ENCODE data around the gene HEPN1.

Gene HEPN1

GRCh38 chr11:124918950-124919349, at the start of gene HEPN1:
Gene HEPN1 (plus strand): TSS chr11:124919250.
- no peak for TF ChIP-seq CTCF (IDR thresholded peaks at IDR 0.05; ENCODE audit: low read depth, low read length, missing control alignments)
- H3K4me3 ChIP-seq (replicated peaks; ENCODE audit: low read depth, low read length): no peak within 1 kb of the TSS
- no peak for DNase-seq (ENCODE audit: extremely low read depth, low read depth)

GRCh38 chr11:124869331-124869730, 49.7 kb upstream of the HEPN1 start:
- H3K4me3 ChIP-seq (replicated peaks; ENCODE audit: low read depth, low read length): no peak overlapping the region
- no peak for TF ChIP-seq CTCF (IDR thresholded peaks at IDR 0.05; ENCODE audit: low read depth, low read length, missing control alignments)
- no peak for DNase-seq (ENCODE audit: extremely low read depth, low read depth)

GRCh38 chr11:124869856-124870387, 49.1 kb upstream of the HEPN1 start:
- no peak for TF ChIP-seq CTCF (IDR thresholded peaks at IDR 0.05; ENCODE audit: low read depth, low read length, missing control alignments)
- no peak for DNase-seq (ENCODE audit: extremely low read depth, low read depth)
- no peak overlapping the region for H3K4me3 ChIP-seq (replicated peaks; ENCODE audit: low read depth, low read length)

GRCh38 chr11:124870430-124870829, 48.6 kb upstream of the HEPN1 start:
- no peak for TF ChIP-seq CTCF (IDR thresholded peaks at IDR 0.05; ENCODE audit: low read depth, low read length, missing control alignments)
- no peak for DNase-seq (ENCODE audit: extremely low read depth, low read depth)
- H3K4me3 ChIP-seq (replicated peaks; ENCODE audit: low read depth, low read length): no peak overlapping the region

GRCh38 chr11:124872280-124872679, 46.8 kb upstream of the HEPN1 start:
- DNase-seq (ENCODE audit: extremely low read depth, low read depth): no peak
- no peak for TF ChIP-seq CTCF (IDR thresholded peaks at IDR 0.05; ENCODE audit: low read depth, low read length, missing control alignments)
- H3K4me3 ChIP-seq (replicated peaks; ENCODE audit: low read depth, low read length): no peak overlapping the region

- no peak for TF ChIP-seq CTCF (IDR thresholded peaks at IDR 0.05; ENCODE audit: low read depth, low read length, missing control alignments)
- no peak for DNase-seq (ENCODE audit: extremely low read depth, low read depth)
- no peak overlapping the region for H3K4me3 ChIP-seq (replicated peaks; ENCODE audit: low read depth, low read length)
These were observed 46.3 kb upstream of the HEPN1 start for GRCh38 chr11:124872741-124873140.

- H3K4me3 ChIP-seq (replicated peaks; ENCODE audit: low read depth, low read length): no peak overlapping the region
- TF ChIP-seq CTCF (IDR thresholded peaks at IDR 0.05; ENCODE audit: low read depth, low read length, missing control alignments): no peak
- no peak for DNase-seq (ENCODE audit: extremely low read depth, low read depth)
These were observed 45.1 kb upstream of the HEPN1 start for GRCh38 chr11:124873951-124874350.
